Kasumi-1 (cell line): ENCODE data around the gene NOG.

Experiments
- DNase-seq, 2 experiments: peaks; one replicate each; lab custom pipeline; 2025; lab: John Stamatoyannopoulos, UW

Gene NOG

DNA sequence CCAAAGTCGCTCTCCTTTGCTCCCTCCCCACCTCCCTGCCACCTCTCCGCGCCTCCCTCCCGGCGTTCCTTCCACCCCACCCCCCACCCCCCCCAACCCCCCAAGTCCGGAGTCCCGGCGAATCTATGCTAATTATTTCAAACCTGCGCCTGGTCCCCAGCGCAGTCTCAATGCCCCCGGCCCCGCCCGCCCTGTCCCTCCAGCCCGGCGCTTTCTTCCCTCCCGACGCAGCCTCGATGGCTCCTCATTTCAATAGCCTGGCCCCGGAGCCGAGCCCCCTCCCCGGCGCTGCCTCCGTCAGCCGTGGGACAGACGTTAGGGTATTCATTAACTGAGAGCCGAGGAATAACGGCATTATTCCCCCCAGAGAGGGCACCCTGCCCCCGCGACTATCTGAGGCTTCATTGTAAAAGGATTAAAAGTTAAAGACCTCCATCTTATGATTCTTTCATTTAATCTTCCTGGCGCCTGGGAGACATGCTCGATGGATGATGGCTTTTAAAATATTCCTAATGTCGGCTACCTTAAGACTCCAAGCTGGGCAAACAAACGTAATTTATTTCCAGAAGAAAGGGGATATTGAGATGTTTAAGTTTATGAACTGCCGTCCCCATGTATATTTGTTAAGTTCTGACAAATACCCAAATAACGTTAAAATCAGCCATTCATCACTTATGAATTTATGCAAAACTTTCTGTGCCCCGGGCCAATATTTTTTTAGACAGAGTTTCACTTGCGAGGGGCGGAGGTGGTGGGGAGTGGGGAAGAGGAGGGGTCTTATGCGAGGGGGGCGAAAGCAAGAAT lies 3.4 kb downstream of the NOG start:
- DNase-seq: no peak

DNA sequence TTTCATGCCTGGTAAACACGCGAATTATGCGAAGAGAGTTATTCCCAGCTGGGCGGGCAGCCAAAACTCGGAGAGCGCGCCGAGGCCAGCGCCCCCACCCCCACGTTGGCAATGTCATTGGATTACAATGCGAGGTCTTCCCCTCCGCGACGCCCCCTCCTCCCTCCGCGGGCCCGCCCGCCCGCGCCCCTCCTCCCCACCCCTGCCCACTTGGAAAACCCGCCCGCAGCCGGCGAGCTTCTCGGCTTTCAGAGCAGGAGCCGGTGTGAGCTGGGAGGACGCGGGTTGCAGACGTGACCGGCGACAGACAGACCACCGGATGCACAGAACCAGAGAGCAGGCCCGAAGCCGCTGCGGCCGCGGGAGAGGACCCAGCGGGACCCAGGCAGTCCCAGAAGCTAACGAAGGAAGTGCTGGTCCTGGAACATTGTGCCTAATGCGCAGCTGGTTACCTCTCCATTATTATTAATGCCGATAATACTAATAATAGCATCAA lies 4.0 kb downstream of the NOG start:
- DNase-seq: peak in 1 of 2 experiments; percentile 26

DNA sequence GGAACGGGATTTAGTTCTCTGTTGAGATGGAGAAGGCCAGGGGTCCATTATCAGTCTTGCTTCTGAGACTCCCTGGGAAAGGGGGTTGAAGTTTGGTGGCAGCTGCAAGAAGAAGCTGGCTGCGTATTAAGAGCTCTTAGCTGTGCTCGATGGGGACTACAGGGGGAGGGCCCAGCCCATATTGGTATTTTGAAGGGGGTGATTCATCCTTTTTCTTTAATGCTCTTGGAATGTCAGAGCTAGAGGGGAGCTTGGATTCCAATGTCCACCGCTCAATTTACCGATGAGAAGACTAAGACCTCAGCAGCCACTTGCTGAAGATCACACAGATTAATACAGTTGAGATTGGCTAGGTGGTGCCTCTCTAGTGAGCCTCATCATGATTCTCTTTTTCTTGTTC lies 5.0 kb downstream of the NOG start:
- no peak for DNase-seq

DNA sequence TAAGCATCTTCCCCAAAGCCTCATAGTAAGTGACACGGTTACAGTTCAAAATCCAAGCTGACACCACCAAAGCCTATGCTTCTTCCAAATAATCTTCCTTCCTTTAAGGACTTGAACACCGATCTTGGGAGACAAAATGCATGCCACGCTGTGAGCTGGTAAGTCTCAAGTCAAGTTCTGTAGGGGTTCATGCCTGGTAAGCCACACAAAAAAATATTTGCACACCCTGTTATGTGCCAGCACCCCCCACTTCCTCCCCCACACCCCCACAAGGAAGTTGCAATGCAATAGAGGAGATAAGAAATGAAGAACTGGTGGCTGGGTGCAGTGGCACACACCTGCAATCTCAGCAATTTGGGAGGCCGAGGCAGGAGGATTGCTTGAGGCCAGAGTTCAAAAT lies 5.6 kb downstream of the NOG start:
- peak; percentile 67 to 77 for DNase-seq

DNA sequence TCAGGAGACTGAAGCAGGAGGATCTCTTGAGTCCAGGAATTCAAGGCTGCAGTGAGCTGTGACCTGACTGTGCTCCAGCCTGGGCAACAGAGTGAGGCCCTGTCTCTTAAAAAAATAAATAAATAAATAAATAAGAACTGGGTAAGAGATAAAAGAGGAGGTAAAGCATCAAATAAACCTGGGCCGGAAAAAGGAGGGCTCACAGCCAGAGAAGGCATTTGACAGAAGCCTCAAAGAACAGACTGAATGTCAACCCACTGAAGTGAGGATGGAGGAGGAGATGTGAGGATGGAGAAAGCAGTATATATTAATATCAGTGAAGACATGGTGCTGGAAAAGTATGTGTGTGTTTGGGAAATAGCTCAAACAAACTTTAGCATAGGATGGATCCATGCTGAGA lies 6.1 kb downstream of the NOG start:
- DNase-seq: no peak

DNA sequence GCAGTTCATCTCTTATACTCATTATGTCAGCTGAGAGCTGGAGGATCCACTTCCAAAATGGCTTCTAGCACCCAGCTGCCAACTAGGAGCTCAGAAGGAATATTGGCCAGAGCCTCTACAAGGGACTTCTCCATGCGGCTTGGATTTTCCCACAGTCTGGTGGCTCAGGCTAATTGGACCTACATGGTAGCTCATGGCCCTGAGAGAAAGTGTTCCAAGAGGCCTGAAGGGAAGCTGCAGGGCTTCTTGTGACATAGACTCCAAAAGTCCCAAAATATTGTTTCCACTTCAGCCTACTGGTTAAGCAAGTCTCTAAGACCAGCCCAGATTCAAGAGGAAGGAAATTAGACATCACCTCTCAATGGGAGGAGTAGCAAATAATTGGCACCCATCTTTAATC lies 6.8 kb downstream of the NOG start:
- DNase-seq: no peak

DNA sequence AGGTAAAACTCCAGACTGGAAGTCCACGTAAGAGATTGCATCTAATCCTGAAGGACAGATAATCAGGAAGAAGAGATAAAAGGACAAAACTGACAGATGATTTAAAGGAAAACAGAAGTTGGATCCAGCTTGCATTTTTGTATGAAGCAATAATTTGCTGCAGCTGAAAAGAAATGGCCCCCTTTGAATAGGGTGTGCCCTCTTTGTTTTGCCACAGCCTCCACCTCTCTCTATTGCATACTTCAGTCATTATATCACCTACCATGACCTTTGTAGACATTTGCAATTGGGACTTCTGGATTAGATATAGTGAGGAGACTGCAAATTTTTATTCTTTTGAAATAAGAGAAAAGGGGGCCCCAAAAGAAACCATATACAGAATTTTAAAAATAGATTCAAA lies 8.1 kb downstream of the NOG start:
- no peak for DNase-seq

DNA sequence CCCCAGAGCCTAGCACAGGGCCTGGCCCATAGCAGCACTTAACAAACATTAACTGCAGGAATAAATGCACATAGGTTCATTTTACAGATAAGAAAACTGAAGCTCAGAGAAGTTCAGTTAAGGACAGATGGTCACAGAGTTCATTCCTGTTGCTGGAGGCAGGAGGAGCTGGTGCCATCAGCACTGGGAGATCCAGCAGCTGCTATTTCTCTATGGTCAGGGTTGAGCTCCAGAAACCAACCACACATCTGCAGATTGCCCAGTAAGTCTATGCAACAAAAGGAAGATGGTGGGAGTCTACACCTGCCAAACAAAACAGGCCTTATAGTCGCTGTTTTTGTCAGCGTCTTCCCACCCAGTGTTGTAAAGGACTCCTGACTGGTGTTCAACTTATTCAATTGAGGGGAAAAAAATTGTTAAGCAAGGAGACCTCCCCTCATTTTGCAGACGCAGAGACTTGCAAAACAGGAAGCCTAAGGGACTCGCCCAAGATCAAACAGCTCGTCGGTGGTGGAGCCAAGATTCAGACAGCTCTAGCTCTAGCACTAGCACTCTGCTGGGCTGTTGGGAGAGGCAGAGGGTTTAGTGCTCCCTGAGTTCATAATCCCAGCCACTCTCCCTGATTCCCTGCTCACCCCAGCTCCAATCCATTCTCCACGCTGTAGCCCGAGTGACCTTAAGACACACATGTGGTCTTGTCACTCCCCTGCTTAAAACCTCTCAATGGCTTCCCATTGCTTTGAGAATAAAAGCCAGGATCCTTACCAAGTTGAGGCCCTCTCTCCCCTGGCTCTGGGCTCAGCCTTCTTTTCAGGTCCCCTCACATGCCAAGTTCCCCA lies 9.0 kb downstream of the NOG start:
- peak; percentile 70 to 83 for DNase-seq

DNA sequence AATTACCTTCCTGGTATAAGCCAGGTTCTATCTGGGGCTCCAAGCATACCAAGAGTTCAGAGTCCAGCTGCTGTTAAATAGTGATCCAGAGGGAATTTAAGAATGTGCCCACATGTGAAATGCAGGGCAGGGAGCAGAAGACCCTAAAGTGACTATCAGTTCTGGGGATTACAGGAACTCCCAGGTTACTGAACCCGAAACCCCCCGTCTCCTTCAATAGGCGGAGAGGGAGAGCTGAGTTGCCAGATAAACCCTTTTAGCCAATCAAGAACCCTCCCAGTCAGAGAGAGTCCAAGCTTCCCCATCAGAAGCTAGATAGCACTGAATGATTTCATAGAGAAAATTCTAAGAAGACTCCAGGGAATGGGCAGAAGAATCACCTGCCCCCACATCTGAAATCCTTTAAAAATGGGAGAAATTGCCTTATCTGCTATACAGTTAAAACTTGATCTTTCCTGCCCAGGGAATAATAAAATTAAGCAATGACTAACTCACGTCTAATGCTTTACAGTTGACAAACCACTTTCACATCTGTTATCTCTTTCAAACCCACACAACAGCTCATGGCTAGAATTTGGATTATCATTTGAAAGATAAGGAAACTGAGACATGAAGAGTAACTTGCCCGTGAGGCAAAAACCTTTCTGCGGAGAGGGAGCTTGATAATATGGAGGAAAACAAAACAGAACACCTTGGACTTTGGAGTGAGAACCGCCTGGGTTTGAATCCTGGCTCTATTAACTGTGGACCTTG lies 10.2 kb downstream of the NOG start:
- DNase-seq: no peak

DNA sequence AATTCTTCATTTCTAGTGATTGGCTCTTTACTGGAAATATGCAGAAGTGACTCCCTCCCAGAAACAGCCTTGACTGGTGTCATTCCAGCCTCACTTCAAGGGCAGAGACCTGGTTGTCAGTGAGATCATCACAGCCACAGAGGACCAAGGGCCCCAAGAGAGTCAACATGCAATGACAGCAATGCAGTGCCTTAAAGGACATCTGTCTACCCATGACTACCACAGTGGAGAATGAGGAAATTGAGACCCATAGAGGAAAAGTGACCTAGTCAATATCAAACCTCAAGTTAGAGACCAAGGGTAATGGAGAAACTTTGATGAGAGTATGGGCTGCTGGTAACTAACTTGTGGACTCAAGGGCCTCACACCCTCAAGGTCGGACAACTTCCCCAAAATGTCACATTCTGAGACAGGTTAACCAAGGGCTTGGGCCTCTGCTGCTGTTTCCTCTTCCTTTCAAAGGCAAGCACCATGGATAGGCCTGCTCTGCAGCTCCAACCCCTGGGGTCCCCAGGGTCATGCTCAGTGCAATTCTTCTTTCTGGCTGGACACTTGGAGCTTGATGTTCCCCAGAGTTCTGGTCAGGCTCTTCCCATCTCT lies 11.3 kb downstream of the NOG start:
- peak; percentile 55 to 64 for DNase-seq

DNA sequence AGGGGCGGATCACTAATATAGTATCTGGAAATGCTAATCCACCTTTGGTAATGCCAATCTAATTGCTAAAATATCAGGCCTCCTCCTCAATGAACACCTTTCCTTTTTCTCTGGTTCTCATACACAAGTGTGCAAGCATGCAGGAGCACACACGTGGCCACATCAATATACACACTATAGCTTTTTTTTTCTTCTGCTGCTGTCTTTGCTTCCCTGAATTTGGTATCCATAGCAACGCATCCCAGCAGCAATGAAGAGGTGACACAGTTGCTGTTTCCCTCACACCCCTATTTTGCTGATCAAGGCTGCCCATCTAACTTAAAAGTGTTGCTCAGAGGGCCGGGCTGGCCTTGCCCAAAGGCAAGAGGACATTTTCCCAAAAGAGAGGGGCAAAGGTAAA lies 15.4 kb downstream of the NOG start:
- DNase-seq: no peak

DNA sequence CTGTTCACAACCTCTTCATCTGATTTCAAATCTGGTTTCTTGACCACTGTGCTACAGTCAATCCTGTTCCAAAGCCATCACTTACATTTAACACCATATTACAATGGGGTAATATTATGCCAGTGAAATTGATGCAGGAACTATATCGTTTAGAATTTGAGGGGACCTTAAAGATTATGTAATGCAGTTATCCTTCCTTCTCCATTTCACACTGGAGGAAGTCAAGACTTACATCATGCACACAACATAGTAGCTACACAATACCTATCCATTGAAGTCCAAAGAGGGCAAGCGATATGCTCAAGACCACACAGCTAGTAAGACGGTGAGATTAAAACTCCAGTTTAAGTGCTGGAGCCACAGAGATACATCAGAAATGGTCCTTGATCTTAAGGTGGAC lies 16.8 kb downstream of the NOG start:
- DNase-seq: peak in 1 of 2 experiments; percentile 13

DNA sequence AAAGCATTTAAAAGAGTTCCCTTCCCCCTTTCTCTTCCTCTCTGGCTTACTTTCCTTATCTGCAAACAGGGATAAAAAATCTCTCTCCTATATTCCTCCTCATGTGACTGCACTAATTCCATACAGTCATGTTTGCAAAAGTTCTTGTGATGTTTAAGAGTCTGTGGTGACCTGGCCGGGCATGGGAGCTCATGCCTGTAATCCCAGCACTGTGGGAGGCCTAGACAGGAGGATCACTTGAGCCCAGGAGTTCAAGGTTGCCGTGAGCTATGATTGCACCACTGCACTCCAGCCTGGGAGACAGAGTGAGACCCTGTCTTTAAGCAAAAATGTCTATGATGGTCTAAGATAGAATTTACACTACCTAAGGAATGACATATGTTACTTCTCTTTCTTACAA lies 19.6 kb downstream of the NOG start:
- no peak for DNase-seq

DNA sequence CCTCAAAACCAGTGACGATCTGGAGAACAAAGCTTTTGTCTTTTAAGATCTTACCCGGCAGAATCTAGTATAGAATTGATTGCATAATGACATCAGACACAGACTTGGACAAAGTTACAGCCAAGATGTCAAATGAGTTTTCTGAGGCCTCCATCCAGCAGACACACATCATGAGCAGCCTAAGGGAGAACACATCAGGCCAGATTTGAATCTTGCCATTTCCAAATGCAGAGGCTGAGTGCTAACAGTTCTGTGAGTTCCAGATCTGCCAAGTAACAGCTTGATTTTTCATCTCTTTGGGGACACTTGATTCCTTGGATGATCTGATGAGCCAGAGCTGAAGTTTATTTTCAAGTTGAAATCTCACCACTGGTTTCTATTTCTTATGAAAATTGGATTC lies 21.0 kb downstream of the NOG start:
- DNase-seq: no peak

DNA sequence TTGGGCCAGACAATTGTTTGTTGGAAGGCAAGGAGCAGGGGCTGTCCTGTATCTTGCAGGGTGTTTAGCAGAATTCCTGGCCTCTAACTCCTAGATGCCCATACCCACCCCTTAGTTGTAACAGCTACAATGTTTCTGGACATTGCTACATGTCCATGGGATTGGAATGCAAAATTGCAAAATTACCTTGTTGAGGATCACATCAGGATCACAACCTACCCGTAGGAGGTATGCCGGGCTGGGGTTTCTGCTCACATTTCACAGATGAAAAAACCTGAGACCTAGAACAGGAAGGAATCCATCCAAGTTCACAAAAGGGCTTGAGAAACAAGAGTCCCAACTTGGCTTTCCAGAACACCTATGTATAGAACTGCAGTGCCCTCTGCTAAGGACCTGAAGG lies 22.7 kb downstream of the NOG start:
- DNase-seq: no peak

DNA sequence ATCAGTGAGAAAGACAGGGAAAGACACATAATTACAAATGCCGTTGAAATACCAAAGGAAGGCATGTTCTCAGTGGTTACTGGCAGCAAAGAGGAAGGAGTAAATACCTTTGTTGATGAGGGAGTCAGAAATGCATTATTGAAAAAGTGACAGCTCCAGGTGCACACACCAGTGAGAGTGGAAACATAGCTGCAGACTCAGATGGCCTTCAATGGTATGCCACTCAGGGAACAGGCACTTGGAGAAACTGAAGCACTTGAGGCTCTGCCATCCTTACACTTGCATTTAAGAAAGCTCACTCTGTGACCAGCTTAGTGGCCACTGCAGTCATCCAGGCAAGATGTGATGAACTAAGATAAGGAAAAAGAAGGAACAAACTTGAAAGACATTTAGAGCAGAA lies 29.9 kb downstream of the NOG start:
- DNase-seq: no peak

DNA sequence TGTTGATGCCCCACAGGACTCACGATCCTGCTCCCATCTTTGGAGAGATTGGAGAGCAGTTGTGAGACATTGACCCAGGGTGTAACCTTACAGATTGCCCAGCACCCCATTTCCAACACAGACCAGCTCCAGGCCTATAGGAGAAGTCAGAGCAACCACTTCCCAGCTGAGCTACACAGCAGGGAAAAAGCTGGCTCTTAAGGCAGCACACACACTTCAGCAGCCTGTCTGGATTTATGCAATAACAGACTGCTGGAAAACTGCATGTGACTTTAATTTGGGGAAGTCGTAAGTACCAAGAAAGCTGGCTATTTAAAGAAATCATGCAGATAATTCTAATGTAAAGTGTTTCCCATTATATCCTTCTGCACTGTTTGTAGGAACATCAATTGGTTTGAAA lies 30.8 kb downstream of the NOG start:
- peak; percentile 69 to 75 for DNase-seq

DNA sequence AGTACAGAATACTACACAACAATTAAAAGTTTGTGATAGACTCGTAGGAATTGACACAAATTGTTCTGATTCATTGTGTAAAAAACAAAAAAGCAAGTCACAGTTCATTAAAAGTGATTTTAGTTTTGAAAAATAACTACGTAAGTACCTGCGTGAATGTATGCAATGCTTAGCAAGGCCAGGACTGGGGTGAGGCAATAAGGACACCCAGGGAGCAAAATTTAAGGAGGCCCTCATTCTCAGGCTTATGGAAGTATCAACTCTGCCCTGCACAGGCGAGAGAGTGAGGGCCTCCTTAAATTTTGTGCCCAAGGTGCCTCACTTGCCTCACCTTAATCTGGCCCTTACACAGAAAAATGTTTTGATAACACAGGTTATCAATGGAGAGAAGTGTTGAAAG lies 31.4 kb downstream of the NOG start:
- DNase-seq: peak in 1 of 2 experiments; percentile 9

DNA sequence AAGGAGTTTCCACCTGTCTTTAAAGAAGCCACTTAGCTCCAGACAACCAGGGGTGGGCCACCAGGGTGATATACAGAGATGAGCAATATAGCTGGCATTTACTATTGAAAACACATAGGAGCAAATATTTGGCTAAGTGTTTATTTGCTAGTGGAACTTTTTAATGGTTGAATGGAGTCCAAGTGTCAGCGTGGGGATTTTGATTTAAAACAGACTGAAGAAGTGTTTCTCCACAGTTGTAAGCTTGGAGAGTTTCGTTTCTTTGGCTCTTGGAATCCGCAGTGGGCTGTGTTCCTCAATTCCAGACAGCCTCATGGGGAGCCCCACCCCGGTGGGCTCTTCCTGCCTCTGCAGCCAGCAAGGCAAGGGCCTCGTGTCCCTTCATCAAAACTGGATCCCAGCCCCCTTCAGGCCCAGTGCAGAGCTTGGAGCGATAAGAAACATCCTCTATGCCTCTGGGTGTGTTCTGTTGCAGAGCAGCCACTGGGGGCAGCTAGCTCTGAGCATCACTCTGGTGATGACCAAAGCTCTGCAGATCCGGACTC lies 36.1 kb downstream of the NOG start:
- peak; percentile 51 to 54 for DNase-seq

DNA sequence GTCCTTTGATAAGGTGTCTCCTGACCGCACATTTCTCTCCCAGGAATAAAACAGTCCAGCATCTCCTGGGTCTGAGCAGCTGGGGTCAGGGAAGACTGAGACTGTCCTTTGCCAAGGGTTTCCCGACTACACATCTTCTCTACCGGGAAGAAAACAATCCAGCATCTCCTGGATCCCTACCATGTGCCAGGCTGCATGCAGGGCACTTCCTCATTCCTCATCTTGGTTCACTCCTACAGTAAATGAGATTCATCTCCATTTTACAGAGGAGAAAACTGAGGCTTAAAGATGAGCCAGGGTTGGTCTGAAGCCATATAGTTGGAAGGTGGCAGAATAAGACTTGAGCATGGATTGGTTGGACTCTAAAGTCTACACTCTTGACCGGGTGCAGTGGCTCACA lies 36.7 kb downstream of the NOG start:
- no peak for DNase-seq

DNA sequence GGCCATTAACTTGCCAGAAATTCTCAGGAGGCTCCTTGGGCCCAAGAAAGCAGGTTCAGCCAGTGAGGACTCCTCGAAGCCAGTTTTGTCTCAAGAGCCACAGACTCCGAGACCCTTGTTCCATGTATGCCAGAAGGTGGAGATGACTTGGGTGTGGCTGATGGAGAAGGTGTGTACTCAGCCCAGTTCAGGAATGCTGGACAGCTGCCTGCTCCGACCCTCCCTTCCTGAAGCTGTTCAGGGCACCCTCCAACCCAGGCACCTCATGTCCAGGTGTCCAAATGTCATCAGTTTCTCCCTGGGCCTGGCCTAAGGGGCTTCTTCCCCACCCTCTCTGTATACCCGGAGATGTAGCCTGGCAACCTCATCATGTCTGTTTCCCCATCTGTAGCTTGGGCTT lies 40.2 kb downstream of the NOG start:
- no peak for DNase-seq

DNA sequence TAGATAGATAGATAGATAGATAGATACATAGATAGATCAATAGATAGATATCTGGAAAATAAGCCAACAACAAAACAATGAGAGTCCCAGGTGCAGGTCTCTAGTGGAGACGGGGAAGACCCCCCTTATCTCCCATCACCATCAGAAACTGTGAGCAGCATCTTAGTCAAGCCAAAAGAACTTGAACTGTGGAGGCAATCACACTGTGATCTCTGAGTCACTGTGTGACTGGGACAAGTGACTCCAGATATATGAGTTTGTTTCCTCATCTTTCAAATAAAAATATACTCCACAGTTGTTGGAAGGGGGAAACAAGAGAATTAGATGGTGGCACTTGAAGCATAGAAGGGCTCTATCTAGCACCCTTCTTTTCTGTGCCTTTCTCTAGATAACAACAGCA lies 42.1 kb downstream of the NOG start:
- DNase-seq: no peak
